Measurements from ENCODE around the gene USP31. TPM values are rescaled to one million over a fixed set of nuclear protein-coding genes. Genes with fewer than 3 reads are reported as not detected.

Gene USP31
- total RNA-seq, 2 experiments from 2014 or later: 4.5 to 4.9 TPM

DNA sequence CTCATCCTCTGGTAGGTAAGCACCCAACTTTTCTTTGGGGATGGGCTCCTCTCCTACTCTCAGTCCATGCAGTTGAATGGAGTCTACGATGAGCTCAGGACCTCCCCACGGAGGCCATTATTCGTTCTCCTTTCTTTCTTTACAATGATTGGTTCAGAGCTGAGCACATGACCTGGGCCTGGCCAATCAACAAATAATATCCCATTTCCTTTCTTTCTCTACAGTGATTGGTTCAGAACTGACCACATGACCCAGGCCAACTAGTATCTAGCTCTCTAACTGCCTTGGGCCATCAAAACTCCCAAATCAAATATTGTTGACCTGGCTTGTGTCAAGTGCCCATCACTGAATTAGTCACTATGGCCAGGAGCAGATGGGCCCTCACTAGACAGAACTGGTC lies 129.2 kb downstream of the USP31 start:
- Mint-ChIP-seq H3K27ac (no peak overlapping the region), H3K4me3 (no peak overlapping the region), H3K4me1 (ENCODE audit: low read depth) (no peaks in the 10 kb centered on the region), H3K36me3 (ENCODE audit: low read depth) (no peaks in the 10 kb centered on the region), H3K9me3 (no peaks in the 10 kb centered on the region), H3K27me3 (peaks cover 12% of the 10 kb centered on the region)
- ChIA-PET CTCF (no interaction called here), POLR2A (no interaction called here)
- no peak for DNase-seq
- TF ChIP-seq CTCF (IDR thresholded peaks at IDR 0.05): no peak
- intact Hi-C loops (cut with micrococcal nuclease): no loop called here
- no peak for ATAC-seq

GRCh38 chr16:23016368-23016767 lies 132.9 kb downstream of the USP31 start:
- Mint-ChIP-seq H3K4me1 (ENCODE audit: low read depth) (no peaks in the 10 kb centered on the region), H3K4me3 (no peak overlapping the region), H3K9me3 (no peaks in the 10 kb centered on the region), H3K36me3 (ENCODE audit: low read depth) (no peaks in the 10 kb centered on the region), H3K27ac (no peak overlapping the region), H3K27me3 (peaks cover 6% of the 10 kb centered on the region)
- ATAC-seq (no peak), DNase-seq (no peak)
- no peak for TF ChIP-seq CTCF (IDR thresholded peaks at IDR 0.05)
- POLR2A ChIA-PET: no interaction called here
- intact Hi-C loops (cut with micrococcal nuclease): no loop called here
- CTCF ChIA-PET: no interaction called here

DNA sequence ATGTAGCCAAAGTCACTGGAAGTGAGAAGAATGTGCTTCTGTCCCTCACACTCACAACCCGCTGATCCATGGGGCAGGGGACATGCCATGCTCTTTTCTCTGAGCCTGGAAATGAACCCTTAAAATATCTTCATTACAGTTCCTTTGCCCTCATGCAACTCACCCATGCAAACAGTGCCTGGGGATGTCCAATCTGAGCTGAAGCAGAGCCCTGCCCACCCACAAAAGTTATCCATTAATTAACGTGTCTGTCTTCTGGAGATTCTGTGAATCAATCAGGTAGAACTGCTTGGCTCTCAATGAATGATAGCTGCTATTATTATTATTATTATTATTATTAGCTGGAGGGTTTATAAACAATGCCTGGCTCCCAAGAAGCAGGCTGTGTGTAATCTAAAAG lies 133.7 kb downstream of the USP31 start:
- intact Hi-C loops (cut with micrococcal nuclease): no loop called here
- no peak for DNase-seq
- ATAC-seq: no peak
- Mint-ChIP-seq H3K27ac (no peak overlapping the region), H3K36me3 (ENCODE audit: low read depth) (no peaks in the 10 kb centered on the region), H3K4me1 (ENCODE audit: low read depth) (no peaks in the 10 kb centered on the region), H3K9me3 (no peaks in the 10 kb centered on the region), H3K4me3 (no peak overlapping the region), H3K27me3 (peaks cover 6% of the 10 kb centered on the region)
- CTCF ChIA-PET: no interaction called here
- POLR2A ChIA-PET: no interaction called here
- TF ChIP-seq CTCF (IDR thresholded peaks at IDR 0.05): no peak

- no peak for TF ChIP-seq CTCF (IDR thresholded peaks at IDR 0.05)
- POLR2A ChIA-PET: no interaction called here
- Mint-ChIP-seq H3K36me3 (ENCODE audit: low read depth) (no peaks in the 10 kb centered on the region), H3K27me3 (peaks cover 6% of the 10 kb centered on the region), H3K4me3 (no peak overlapping the region), H3K4me1 (ENCODE audit: low read depth) (no peaks in the 10 kb centered on the region), H3K9me3 (no peaks in the 10 kb centered on the region), H3K27ac (no peak overlapping the region)
- CTCF ChIA-PET: no interaction called here
- DNase-seq: peak; percentile 2
- no peak for ATAC-seq
- intact Hi-C loops (cut with micrococcal nuclease): no loop called here
Observed at GRCh38 chr16:23014592-23014991, 134.7 kb downstream of the USP31 start.

Other genes with a start within 250 kb of the USP31 start
- not detected for gene SCNN1G, start 33.3 kb upstream of the USP31 start, total RNA-seq
- gene SCNN1B, start 152.8 kb upstream of the USP31 start, total RNA-seq: not detected